ENCODE data around the gene ZNF646. TPM values are rescaled to one million over a fixed set of nuclear protein-coding genes. Genes with fewer than 3 reads are reported as not detected.

The ZNF646 gene
- total RNA-seq, 2 experiments from 2014 or later, result 21.3 to 25.8 TPM

DNA sequence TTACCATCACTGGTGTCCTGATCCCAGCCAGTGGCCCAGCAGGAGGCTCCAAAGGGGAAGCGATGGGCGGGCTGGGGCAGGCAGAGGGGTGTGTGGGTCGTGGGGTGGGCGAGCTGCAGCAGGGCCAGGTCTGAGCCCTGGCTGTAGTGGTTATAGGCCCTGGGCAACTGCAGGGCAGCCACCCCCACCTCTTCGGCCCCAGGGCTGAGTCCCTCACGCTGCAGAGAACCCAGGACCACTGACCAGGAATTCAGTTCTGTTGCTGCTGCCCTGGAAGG is 12.3 kb downstream of the ZNF646 start:
- intact Hi-C loops (cut with DNase I, micrococcal nuclease), result no loop called here
- no peak overlapping the region for H3K27ac Mint-ChIP-seq

GRCh38 chr16:31087481-31087880 is 13.3 kb downstream of the ZNF646 start:
- ATAC-seq (no peak), DNase-seq (no peak)
- intact Hi-C loops (cut with DNase I, micrococcal nuclease), result no loop called here
- H3K27ac Mint-ChIP-seq, result no peak overlapping the region
- H3K9me3 Mint-ChIP-seq (ENCODE audit: low read depth), result no peaks in the 10 kb centered on the region
- POLR2A ChIA-PET, result no interaction called here
- H3K4me3 Mint-ChIP-seq, result no peak overlapping the region
- H3K4me1 Mint-ChIP-seq, result peaks cover 4% of the 10 kb centered on the region
- CTCF ChIA-PET, result interaction anchor here (0.9 kb wide), 1 partner anchor 102 kb away, joined by 3 read pairs; the partner anchor contains the start of gene HSD3B7
- H3K27me3 Mint-ChIP-seq, result no peaks in the 10 kb centered on the region
- H3K36me3 Mint-ChIP-seq (ENCODE audit: low read depth), result peaks cover 13% of the 10 kb centered on the region

More for the DNA sequence above, 12.3 kb downstream of the ZNF646 start:
- no peak for DNase-seq
- POLR2A ChIA-PET, result no interaction called here
- H3K36me3 Mint-ChIP-seq (ENCODE audit: low read depth), result peaks cover 12% of the 10 kb centered on the region
- no peaks in the 10 kb centered on the region for H3K27me3 Mint-ChIP-seq
- no peaks in the 10 kb centered on the region for H3K9me3 Mint-ChIP-seq (ENCODE audit: low read depth)
- H3K4me3 Mint-ChIP-seq, result no peak overlapping the region
- CTCF ChIA-PET, result interaction anchor here (0.9 kb wide), 1 partner anchor 102 kb away, joined by 3 read pairs; the partner anchor contains the start of gene HSD3B7
- H3K4me1 Mint-ChIP-seq, result peaks cover 7% of the 10 kb centered on the region
- ATAC-seq, result no peak

GRCh38 chr16:31087971-31088370 is 13.7 kb downstream of the ZNF646 start:
- Mint-ChIP-seq H3K9me3 (ENCODE audit: low read depth) (no peaks in the 10 kb centered on the region), H3K4me3 (no peak overlapping the region)

DNA sequence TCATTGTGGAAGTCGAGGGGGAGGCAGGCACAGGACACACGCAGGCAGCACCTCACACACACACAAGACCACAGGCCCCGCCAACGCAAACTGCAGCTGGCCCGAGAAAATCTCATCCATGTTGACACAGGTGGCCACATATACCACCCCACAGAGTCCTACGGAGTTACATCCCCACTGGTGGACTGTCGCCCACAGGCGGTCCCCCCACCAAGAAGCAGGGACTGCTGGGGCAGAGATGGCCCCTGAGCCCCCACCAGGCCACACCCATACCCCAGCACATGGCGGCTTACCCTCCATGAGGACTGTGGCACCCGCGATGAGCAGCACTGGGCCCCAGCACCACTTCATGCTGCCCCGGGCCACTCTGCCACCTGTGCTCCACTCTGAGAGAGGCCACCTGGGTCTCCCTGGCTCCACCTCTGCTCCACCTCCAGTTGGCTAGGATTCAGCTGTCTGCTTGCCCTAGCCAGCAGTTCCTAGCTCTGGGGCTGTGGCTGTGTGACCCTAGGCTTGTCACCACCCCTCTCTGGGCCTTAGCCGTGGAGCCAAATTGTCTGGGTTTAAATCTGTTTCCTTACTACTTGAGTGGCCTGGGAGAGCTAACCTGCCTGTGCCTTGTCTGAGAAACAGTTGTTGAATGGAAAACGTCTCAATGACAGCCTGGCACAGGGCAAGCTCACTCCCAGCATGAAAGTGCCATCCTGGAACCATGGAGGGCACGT is 14.4 kb downstream of the ZNF646 start, which contains the start of gene PRSS53:
PRSS53 (minus strand) TSS at position 485 of the 725 bp plus-strand sequence; CDS start at position 351, 134 bp downstream.
- intact Hi-C loops (cut with DNase I, micrococcal nuclease), result no loop called here
- no peak for ATAC-seq
- H3K27ac Mint-ChIP-seq, result no peak within 1 kb of the TSS
- no peak within 1 kb of the TSS for H3K4me3 Mint-ChIP-seq
- no peaks in the 10 kb centered on the region for H3K9me3 Mint-ChIP-seq (ENCODE audit: low read depth)
- CTCF ChIA-PET, result interaction anchor here (0.9 kb wide), 1 partner anchor 103 kb away, joined by 3 read pairs; the partner anchor contains the start of gene HSD3B7
- POLR2A ChIA-PET, result no interaction called here
- H3K4me1 Mint-ChIP-seq, result peaks cover 12% of the 10 kb centered on the region
- no peak for DNase-seq
- H3K27me3 Mint-ChIP-seq, result no peaks in the 10 kb centered on the region
- peaks cover 16% of the 10 kb centered on the region for H3K36me3 Mint-ChIP-seq (ENCODE audit: low read depth)

More at GRCh38 chr16:31087971-31088370, 13.7 kb downstream of the ZNF646 start:
- H3K27me3 Mint-ChIP-seq, result no peaks in the 10 kb centered on the region
- peaks cover 16% of the 10 kb centered on the region for H3K36me3 Mint-ChIP-seq (ENCODE audit: low read depth)
- intact Hi-C loops (cut with DNase I, micrococcal nuclease), result no loop called here
- POLR2A ChIA-PET, result no interaction called here
- no peak for ATAC-seq
- no peak overlapping the region for H3K27ac Mint-ChIP-seq
- DNase-seq, result no peak
- CTCF ChIA-PET, result interaction anchor here (0.9 kb wide), 1 partner anchor 103 kb away, joined by 3 read pairs; the partner anchor contains the start of gene HSD3B7
- peaks cover 9% of the 10 kb centered on the region for H3K4me1 Mint-ChIP-seq

- peaks cover 15% of the 10 kb centered on the region for H3K4me1 Mint-ChIP-seq
- intact Hi-C loops (cut with DNase I, micrococcal nuclease), result no loop called here
- DNase-seq, result no peak
- H3K36me3 Mint-ChIP-seq (ENCODE audit: low read depth), result peaks cover 19% of the 10 kb centered on the region
- no peak overlapping the region for H3K4me3 Mint-ChIP-seq
- no peaks in the 10 kb centered on the region for H3K27me3 Mint-ChIP-seq
- no peak for ATAC-seq
- ChIA-PET POLR2A (no interaction called here), CTCF (no interaction called here)
- no peaks in the 10 kb centered on the region for H3K9me3 Mint-ChIP-seq (ENCODE audit: low read depth)
- H3K27ac Mint-ChIP-seq, result no peak overlapping the region
Measured at GRCh38 chr16:31089199-31089598, 15.0 kb downstream of the ZNF646 start.

GRCh38 chr16:31090540-31090939 is 16.3 kb downstream of the ZNF646 start:
- H3K36me3 Mint-ChIP-seq (ENCODE audit: low read depth), result peaks cover 21% of the 10 kb centered on the region
- CTCF ChIA-PET, result no interaction called here
- no peaks in the 10 kb centered on the region for H3K9me3 Mint-ChIP-seq (ENCODE audit: low read depth)
- no peak overlapping the region for H3K27ac Mint-ChIP-seq
- POLR2A ChIA-PET, result no interaction called here
- intact Hi-C loops (cut with DNase I, micrococcal nuclease), result loop anchor here in 1 of 2 experiments (10.0 kb wide), 1 partner anchor 106 kb away; the partner anchor contains the start of gene HSD3B7
- no peak for DNase-seq
- no peaks in the 10 kb centered on the region for H3K27me3 Mint-ChIP-seq
- no peak for ATAC-seq
- H3K4me3 Mint-ChIP-seq, result no peak overlapping the region
- H3K4me1 Mint-ChIP-seq, result peaks cover 20% of the 10 kb centered on the region

DNA sequence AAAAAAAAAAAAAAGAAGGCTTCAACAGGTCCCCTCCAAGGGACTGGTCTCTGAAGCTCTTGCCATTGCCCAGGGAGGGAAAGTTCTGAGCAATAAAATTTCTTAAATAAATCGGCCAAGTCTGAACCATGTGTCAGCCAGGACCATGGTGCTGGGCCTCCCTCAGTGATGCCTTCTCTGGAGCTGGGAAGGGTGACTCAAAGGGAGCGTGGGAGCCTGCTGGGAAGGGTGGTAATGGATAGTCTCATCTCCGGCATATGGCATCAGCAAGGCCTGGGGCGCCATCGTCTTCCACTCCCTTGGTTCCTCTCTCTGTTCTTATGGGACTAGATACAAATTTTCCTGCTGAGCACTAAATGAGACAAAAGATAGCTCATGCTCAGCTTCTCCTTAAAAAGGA is 18.1 kb downstream of the ZNF646 start:
- no peak overlapping the region for H3K4me3 Mint-ChIP-seq
- H3K27me3 Mint-ChIP-seq, result no peaks in the 10 kb centered on the region
- ChIA-PET CTCF (interaction anchor here (0.6 to 1.9 kb wide), 4 partner anchors 8 to 295 kb away, joined by 3 to 10 read pairs (median 4); no protein-coding TSS in a partner anchor), POLR2A (interaction anchor here (0.6 to 0.9 kb wide), 2 partner anchors 18 to 42 kb away, joined by 3 to 4 read pairs; partner anchors contain the start of genes ZNF646 and ZNF668)
- peaks cover 25% of the 10 kb centered on the region for H3K4me1 Mint-ChIP-seq
- H3K36me3 Mint-ChIP-seq (ENCODE audit: low read depth), result peaks cover 21% of the 10 kb centered on the region
- no peaks in the 10 kb centered on the region for H3K9me3 Mint-ChIP-seq (ENCODE audit: low read depth)
- intact Hi-C loops (cut with DNase I, micrococcal nuclease), result loop anchor here in 1 of 2 experiments (10.0 kb wide), 1 partner anchor 108 kb away; the partner anchor contains the start of gene HSD3B7
- ATAC-seq, result no peak
- no peak for DNase-seq
- H3K27ac Mint-ChIP-seq, result no peak overlapping the region

DNA sequence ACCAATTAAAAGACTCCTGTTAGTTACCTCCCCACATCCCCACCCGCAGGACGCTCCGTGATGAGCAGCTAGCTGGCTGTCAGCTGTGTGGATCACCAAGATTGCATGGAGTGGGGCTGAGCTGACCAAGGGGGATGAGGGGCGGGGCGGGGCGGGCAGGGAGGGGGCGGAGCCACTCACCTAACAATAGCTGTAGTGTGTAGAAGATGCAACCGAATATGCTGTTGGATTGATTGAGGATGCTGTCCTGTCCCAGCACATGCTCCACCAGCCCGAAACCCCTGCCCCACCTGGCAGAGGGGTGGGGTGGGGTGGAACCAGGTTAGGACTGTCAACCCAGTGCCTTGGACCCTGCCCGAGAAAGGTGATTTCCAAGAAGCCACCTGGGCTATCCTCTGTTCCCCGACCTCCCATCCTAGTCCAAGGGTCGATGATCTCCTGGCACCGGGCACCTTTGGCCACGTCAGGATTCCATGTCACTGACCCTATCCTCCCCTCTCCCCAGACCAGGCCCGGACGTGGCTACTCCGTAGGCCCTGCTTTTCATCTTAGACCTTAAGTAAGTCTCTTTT is 19.0 kb downstream of the ZNF646 start:
- Mint-ChIP-seq H3K27me3 (no peaks in the 10 kb centered on the region), H3K4me3 (peak overlapping the region; percentile 98), H3K4me1 (peaks cover 25% of the 10 kb centered on the region), H3K36me3 (ENCODE audit: low read depth) (peaks cover 21% of the 10 kb centered on the region), H3K27ac (peak overlapping the region; percentile 31), H3K9me3 (ENCODE audit: low read depth) (no peaks in the 10 kb centered on the region)
- POLR2A ChIA-PET, result interaction anchor here (0.6 to 0.9 kb wide), 2 partner anchors 19 to 87 kb away, joined by 3 to 4 read pairs; partner anchors contain the start of genes ZNF646 and ZNF668
- intact Hi-C loops (cut with DNase I, micrococcal nuclease), result loop anchor here in 1 of 2 experiments (10.0 kb wide), 1 partner anchor 108 kb away; the partner anchor contains the start of gene HSD3B7
- peak; percentile 44 for DNase-seq
- CTCF ChIA-PET, result interaction anchor here (0.5 to 1.9 kb wide), 3 partner anchors 49 to 94 kb away, joined by 4 to 10 read pairs (median 5); no protein-coding TSS in a partner anchor
- ATAC-seq, result no peak

DNA sequence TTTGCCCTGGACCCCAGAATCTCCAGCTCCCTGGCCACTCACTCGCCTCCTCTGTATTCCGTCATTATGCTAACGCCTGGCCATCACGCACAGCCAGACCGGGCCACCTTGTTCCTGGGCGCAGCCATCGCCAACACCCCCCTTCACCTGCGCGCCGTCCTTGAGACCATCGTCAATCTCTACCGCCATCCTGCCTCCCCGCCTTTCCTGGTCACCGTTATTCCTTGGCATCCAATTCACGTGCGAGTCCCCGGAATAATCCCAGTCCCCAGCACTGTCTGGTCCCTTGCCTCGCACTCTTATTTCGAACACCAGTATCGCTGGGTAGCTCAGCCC is 19.8 kb downstream of the ZNF646 start:
- DNase-seq (no peak), ATAC-seq (no peak)
- intact Hi-C loops (cut with DNase I, micrococcal nuclease), result loop anchor here (1.0 to 10.0 kb wide), 11 partner anchors 20 to 365 kb away; partner anchors contain the start of genes KAT8 (in 2 of the 2), ZNF646 (in 2 of the 2), ZNF668 (in 2 of the 2) and ARMC5 (in 1 of the 2)
- CTCF ChIA-PET, result interaction anchor here (2.4 kb wide), 1 partner anchor 20 kb away, joined by 7 read pairs; the partner anchor contains the start of genes ZNF646 and ZNF668
- Mint-ChIP-seq H3K4me3 (peak overlapping the region; percentile 98), H3K27me3 (no peaks in the 10 kb centered on the region), H3K9me3 (ENCODE audit: low read depth) (no peaks in the 10 kb centered on the region), H3K36me3 (ENCODE audit: low read depth) (peaks cover 21% of the 10 kb centered on the region), H3K4me1 (peaks cover 25% of the 10 kb centered on the region), H3K27ac (peak overlapping the region; percentile 89)
- POLR2A ChIA-PET, result no interaction called here

GRCh38 chr16:31094424-31095120 is 20.4 kb downstream of the ZNF646 start, which contains the start of gene VKORC1:
Gene VKORC1, minus strand, starts transcription at chr16:31094797. Its CDS starts 68 bp downstream, at chr16:31094729.
- ATAC-seq, result peak; percentile 92
- Mint-ChIP-seq H3K27me3 (no peaks in the 10 kb centered on the region), H3K36me3 (ENCODE audit: low read depth) (peaks cover 21% of the 10 kb centered on the region), H3K4me1 (peaks cover 25% of the 10 kb centered on the region), H3K9me3 (ENCODE audit: low read depth) (no peaks in the 10 kb centered on the region), H3K4me3 (peak within 1 kb of the TSS; percentile 98), H3K27ac (peak within 1 kb of the TSS; percentile 89)
- ChIA-PET POLR2A (interaction anchor here (0.9 kb wide), 1 partner anchor 23 kb away, joined by 7 read pairs; the partner anchor contains the start of gene KAT8), CTCF (interaction anchor here (2.4 kb wide), 1 partner anchor 21 kb away, joined by 7 read pairs; the partner anchor contains the start of genes ZNF646 and ZNF668)
- peak; percentile 96 for DNase-seq
- intact Hi-C loops (cut with DNase I, micrococcal nuclease), result loop anchor here (1.0 to 10.0 kb wide), 13 partner anchors 20 to 365 kb away; partner anchors contain the start of genes HSD3B7 (in 2 of the 2), KAT8 (in 2 of the 2), ZNF646 (in 2 of the 2) and ZNF668 (in 2 of the 2)

Data from activated CD4-positive, alpha-beta T cell treated with anti-CD3 and anti-CD28 coated beads for 36 hours (primary cell).